HG02870 (cell line): Measurements from ENCODE around the gene ERBB3.

Source experiments
- ATAC-seq: cut with Tn5 transposase; IDR thresholded peaks from one replicate; pipeline ENCODE4 v1.9.1; 2021; ENCODE audit warnings: mild to moderate bottlenecking, moderate library complexity; ENCODE audit not compliant: unreplicated experiment

Gene ERBB3

GRCh38 chr12:56078931-56079722, 838 bp upstream of the ERBB3 start:
- ATAC-seq: no peak

- no peak for ATAC-seq
Measured at GRCh38 chr12:56080556-56081138, 682 bp downstream of the ERBB3 start.

GRCh38 chr12:56081393-56082347, 1.7 kb downstream of the ERBB3 start:
- ATAC-seq: no peak

- ATAC-seq: no peak
Measured at GRCh38 chr12:56082382-56082781, 2.4 kb downstream of the ERBB3 start.

DNA sequence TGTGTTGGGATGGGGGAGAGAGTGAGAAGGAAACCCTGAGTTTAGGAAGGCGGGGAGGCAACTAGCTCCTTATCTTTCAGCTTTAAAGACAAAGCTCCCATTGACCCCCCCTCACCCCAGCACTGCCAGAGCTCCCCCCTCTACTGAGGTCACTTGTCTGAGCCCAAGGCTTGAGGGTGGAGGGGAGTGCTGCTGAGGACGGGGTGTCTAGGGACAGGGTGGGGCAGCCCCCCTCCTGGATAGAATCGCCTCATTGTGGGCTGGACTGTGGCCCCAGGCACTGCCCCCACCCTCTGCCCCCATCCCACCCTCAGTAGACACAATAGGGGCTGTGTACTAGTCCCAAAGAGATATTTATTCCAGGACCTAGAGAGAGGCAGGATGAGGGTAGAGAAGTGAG, 3.0 kb downstream of the ERBB3 start:
- ATAC-seq: no peak

- no peak for ATAC-seq
Measured at GRCh38 chr12:56084958-56085543, 5.1 kb downstream of the ERBB3 start.

DNA sequence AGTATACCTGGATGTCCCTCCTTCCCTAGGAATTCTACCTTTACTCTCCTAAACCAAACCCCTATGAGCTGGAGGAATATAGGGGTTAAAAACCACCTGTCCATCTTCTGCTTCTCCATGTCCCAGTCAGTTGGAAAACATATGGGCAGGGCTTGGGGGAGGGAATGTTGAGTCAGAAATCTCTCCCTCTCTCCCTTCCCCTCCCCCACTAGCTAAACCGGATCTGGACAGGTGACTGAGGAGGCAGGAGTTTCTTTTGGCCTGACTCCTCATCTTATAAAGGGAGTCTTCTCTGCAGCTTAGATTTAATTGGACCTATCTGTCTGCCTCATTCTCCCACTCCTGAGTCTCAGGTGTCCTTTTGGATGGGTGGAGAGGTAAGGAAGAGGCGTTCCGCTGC, 6.1 kb downstream of the ERBB3 start:
- no peak for ATAC-seq

DNA sequence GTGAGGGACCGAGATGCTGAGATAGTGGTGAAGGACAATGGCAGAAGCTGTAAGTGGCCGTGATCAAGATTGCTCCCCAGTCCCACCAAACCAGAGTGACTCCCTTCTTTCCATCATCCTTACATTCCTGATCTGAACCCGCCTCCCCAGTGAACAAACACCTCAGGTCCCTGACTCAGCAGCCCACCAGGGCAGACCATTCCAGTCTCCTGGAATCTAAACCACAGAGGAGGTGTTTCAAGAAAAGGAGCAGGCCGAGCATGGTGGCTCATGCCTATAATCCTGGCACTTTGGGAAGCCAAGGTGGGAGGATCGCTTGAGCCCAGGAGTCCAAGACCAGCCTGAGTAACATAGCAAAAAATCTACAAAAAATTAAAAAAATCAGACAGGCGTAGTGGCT, 6.6 kb downstream of the ERBB3 start:
- no peak for ATAC-seq

GRCh38 chr12:56087220-56087619, 7.3 kb downstream of the ERBB3 start:
- ATAC-seq: no peak

DNA sequence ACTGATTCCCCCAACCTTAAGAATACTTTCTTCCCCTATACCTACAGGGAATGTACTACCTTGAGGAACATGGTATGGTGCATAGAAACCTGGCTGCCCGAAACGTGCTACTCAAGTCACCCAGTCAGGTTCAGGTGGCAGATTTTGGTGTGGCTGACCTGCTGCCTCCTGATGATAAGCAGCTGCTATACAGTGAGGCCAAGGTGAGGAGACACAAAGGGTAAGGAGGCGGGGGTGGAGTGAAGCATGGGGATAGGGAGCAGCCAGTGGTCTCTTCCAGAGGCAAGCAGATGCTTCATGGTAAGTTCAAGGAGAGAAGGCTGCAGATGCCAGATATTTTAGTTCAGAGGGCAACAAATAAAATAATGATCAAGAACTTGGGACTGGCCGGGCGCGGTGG, 17.8 kb downstream of the ERBB3 start:
- ATAC-seq: no peak

- no peak for ATAC-seq
Measured at GRCh38 chr12:56098592-56098991, 18.6 kb downstream of the ERBB3 start.

DNA sequence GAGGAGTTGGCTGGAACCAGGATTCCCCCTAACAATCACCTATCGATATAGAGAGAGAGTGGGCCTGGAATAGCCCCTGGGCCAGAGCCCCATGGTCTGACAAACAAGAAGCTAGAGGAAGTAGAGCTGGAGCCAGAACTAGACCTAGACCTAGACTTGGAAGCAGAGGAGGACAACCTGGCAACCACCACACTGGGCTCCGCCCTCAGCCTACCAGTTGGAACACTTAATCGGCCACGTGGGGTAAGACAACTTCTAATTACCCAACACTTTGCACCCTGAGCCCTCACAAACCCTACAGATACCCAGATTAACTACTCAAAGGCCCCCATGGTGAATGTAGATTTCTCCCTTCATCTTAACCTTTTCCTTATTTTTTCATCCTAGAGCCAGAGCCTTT, 19.8 kb downstream of the ERBB3 start:
- no peak for ATAC-seq

DNA sequence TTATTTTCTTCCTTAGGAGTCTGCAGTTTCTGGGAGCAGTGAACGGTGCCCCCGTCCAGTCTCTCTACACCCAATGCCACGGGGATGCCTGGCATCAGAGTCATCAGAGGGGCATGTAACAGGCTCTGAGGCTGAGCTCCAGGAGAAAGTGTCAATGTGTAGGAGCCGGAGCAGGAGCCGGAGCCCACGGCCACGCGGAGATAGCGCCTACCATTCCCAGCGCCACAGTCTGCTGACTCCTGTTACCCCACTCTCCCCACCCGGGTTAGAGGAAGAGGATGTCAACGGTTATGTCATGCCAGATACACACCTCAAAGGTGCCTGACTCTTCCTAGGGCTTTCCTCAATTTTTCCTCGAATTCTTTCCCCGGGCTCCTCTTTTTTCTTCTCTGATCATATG, 21.1 kb downstream of the ERBB3 start:
- no peak for ATAC-seq

DNA sequence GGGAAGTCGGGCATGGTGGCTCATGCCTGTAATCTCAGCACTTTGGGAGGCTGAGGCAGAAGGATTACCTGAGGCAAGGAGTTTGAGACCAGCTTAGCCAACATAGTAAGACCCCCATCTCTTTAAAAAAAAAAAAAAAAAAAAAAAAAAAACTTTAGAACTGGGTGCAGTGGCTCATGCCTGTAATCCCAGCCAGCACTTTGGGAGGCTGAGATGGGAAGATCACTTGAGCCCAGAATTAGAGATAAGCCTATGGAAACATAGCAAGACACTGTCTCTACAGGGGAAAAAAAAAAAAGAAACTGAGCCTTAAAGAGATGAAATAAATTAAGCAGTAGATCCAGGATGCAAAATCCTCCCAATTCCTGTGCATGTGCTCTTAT, 22.7 kb downstream of the ERBB3 start:
- ATAC-seq: no peak

DNA sequence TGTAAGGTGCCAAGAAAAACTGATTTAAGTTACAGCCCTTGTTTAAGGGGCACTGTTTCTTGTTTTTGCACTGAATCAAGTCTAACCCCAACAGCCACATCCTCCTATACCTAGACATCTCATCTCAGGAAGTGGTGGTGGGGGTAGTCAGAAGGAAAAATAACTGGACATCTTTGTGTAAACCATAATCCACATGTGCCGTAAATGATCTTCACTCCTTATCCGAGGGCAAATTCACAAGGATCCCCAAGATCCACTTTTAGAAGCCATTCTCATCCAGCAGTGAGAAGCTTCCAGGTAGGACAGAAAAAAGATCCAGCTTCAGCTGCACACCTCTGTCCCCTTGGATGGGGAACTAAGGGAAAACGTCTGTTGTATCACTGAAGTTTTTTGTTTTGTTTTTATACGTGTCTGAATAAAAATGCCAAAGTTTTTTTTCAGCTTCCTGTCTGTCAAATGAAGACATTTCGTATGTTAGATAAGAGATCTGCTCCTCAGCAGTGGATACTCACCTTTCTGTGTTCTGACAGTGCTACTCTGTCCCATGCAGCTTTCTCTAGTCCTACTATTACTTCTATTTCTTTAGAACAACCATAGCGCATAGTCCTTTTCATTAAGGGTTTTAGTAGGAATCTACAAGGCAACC, 23.2 kb downstream of the ERBB3 start:
- ATAC-seq: no peak

DNA sequence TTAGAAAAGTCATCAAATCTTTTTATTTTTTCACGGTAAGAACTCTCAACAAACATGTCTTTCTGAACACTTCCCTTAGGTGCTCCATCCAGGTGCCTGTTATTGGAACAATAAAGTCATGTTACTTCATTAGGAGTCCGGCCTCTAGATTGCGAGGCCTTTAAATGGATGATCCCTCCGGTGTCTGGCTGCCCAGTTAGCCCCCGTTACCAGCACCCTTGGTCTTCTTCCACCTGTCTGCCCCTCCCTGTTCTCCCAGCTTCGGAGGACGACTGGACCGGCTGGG, 23.8 kb downstream of the ERBB3 start:
- ATAC-seq: no peak

GRCh38 chr12:56104109-56104814, 24.3 kb downstream of the ERBB3 start, which contains the start of gene PA2G4:
PA2G4 (plus strand) TSS chr12:56104559; CDS start chr12:56104738, 179 bp downstream.
- ATAC-seq: peak; percentile 92

DNA sequence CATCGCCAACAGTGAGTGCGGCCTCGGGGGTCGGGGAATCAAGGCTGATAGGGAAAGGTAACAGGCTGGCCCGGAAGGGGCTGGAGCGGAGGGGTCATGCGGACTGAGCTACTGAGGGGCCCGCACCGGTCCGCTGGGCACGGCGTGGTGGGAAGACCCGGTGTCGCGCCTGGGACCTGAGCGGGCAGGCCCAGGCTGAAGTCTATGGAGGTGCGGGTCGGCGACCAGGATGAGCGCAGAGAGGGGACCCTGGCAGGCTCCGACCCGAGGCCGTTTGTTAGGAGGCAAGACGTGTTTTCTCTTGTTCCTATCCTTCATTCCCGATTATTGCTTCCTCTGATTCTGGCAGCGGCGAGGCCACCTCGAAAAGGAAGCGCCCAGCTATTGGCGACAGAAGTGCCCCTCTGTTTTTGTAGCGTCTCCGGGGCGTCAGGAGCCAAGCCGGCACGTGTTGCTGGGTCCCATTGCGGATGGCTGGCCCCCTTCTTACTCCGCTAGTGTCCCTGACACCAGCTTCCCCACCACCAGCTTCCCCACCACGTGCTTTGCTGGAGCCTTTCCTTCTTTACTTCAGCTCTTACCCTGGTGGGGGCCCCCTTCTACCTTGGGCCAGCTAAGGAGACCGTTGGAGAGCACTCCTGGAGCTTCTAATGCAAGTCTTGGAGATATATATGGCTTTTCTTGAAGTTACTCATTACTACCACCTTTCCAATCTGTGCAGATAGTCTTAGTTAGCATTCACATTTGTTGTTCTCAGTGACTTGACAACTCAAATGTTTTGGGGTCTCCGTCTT, 25.0 kb downstream of the ERBB3 start:
- ATAC-seq: peak; percentile 2

DNA sequence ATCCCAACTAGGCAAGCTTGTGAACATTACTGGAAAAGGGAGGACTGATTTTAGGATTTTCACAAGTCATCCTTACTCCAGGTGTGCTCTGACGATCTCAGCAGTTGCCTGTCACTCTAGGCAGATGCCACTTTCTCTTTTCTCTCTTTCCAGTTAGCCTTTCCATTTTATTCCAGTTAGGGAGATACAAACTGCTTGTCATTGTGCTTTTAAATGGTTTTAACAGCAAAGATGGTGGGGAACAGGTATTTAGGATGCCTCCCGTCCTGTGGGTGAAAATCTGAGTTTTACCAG, 25.6 kb downstream of the ERBB3 start:
- ATAC-seq: no peak

DNA sequence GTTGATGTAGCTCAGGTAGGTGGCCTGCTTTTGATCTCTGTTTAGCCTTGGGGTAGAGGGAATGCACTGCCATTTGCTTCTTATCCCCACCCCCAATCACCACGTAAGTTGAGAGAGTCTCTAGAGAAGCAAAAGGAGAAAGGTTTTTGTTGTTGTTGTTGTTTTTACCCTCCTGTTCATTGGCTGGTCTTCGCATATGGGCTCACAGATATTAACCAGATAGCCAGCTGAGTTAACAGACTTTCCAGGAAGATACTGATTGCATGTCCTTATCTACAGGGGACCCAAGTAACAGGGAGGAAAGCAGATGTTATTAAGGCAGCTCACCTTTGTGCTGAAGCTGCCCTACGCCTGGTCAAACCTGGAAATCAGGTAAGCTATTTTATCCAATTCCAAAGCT, 27.3 kb downstream of the ERBB3 start:
- ATAC-seq: no peak
